GM23338 (cell line): Measurements from ENCODE around the gene KSR2. TPM values are rescaled to one million over a fixed set of nuclear protein-coding genes. Genes with fewer than 3 reads are reported as not detected.
"Not testable (repeated sequence)": the region's sequence is repeated elsewhere in the genome, so short reads cannot be mapped to it uniquely, and the experiment has no call there.

ENCODE experiments used
- ATAC-seq: fragments of 200-7000 bp; cut with Tn5 transposase; 3 replicates; pipeline ENCODE4 v1.9.1; 2020
- DNase-seq: peaks from one replicate; pipeline ENCODE4 v3.0.0-alpha.2; 2015; ENCODE audit warnings: low spot score
- H2AFZ ChIP-seq: fragments of 200-600 bp; sonication (generic); 2 replicates; pipeline ENCODE4 v1.8.0; 2016; ENCODE audit warnings: antibody characterized with exemption, mild to moderate bottlenecking, moderate library complexity
- H3F3A ChIP-seq: fragments of 200-600 bp; sonication (generic); replicated peaks from 2 replicates; pipeline ENCODE4 v1.8.0; 2017; ENCODE audit warnings: antibody characterized with exemption, mixed run types, low read depth
- H3K27ac ChIP-seq: fragments of 200-600 bp; sonication (generic); 2 replicates; pipeline ENCODE4 v1.6.1; 2016; ENCODE audit warnings: low read depth
- H3K27me3 ChIP-seq: fragments of 200-600 bp; sonication (generic); 2 replicates; pipeline ENCODE4 v1.8.0; 2016; ENCODE audit warnings: mild to moderate bottlenecking, mixed run types, moderate library complexity; ENCODE audit not compliant: insufficient read depth
- H3K36me3 ChIP-seq: fragments of 200-600 bp; sonication (generic); 2 replicates; pipeline ENCODE4 v1.8.0; 2016; ENCODE audit warnings: mild to moderate bottlenecking; ENCODE audit not compliant: insufficient read depth
- H3K4me1 ChIP-seq: fragments of 200-600 bp; sonication (generic); 2 replicates; pipeline ENCODE4 v1.8.0; 2016; ENCODE audit warnings: mild to moderate bottlenecking, moderate library complexity; ENCODE audit not compliant: insufficient read depth
- H3K4me2 ChIP-seq: fragments of 200-600 bp; sonication (generic); 2 replicates; pipeline ENCODE4 v1.7.1; 2017; ENCODE audit warnings: mixed run types
- H3K4me3 ChIP-seq: fragments of 200-600 bp; sonication (generic); 2 replicates; pipeline ENCODE4 v1.6.1; 2016; ENCODE audit warnings: mixed run types
- H3K79me2 ChIP-seq: fragments of 200-600 bp; sonication (generic); replicated peaks from 2 replicates; pipeline ENCODE4 v1.8.0; 2017; ENCODE audit warnings: mild to moderate bottlenecking; ENCODE audit not compliant: insufficient read depth
- H3K9me2 ChIP-seq: fragments of 200-600 bp; sonication (generic); 2 replicates; pipeline ENCODE4 v1.8.0; 2017; ENCODE audit not compliant: insufficient read depth
- H4K20me1 ChIP-seq: fragments of 200-600 bp; sonication (generic); replicated peaks from 2 replicates; pipeline ENCODE4 v1.8.0; 2017; ENCODE audit warnings: mild to moderate bottlenecking; ENCODE audit not compliant: insufficient read depth
- H3K27ac Mint-ChIP-seq: 2 replicates; pipeline ENCODE4 v1.8.0; 2020; ENCODE audit warnings: inconsistent platforms, mild to moderate bottlenecking, moderate library complexity, mixed read lengths
- H3K27me3 Mint-ChIP-seq: 3 replicates; pipeline ENCODE4 v1.8.0; 2022; ENCODE audit warnings: low read depth, mild to moderate bottlenecking, moderate library complexity, mixed read lengths, inconsistent platforms; ENCODE audit not compliant: insufficient read depth, poor library complexity
- H3K36me3 Mint-ChIP-seq: 3 replicates; pipeline ENCODE4 v1.8.0; 2021; ENCODE audit warnings: low read depth, mild to moderate bottlenecking, inconsistent platforms, moderate library complexity, mixed read lengths
- H3K4me1 Mint-ChIP-seq: 3 replicates; pipeline ENCODE4 v1.8.0; 2020; ENCODE audit warnings: mild to moderate bottlenecking, inconsistent platforms, mixed read lengths
- H3K4me3 Mint-ChIP-seq: 3 replicates; pipeline ENCODE4 v1.8.0; 2021; ENCODE audit warnings: moderate library complexity, mild to moderate bottlenecking, inconsistent platforms, mixed read lengths
- H3K9me3 Mint-ChIP-seq: 3 replicates; pipeline ENCODE4 v1.8.0; 2020; ENCODE audit warnings: moderate library complexity, mild to moderate bottlenecking, inconsistent platforms, mixed read lengths
- CREB1 ChIP-seq: fragments of 250-450 bp; sonication (Bioruptor Pico); IDR thresholded peaks from 2 replicates; pipeline ENCODE4 v1.5.0; 2020; ENCODE audit warnings: low read depth, mild to moderate bottlenecking, moderate library complexity
- CTCF ChIP-seq, 2 experiments: fragments of 200-600 bp in 1 of 2; sonication (generic) in 1 of 2; conservative IDR thresholded peaks; 2 replicates each; pipeline versions ENCODE4 v1.5.1 to v1.6.1; 2016 to 2017; ENCODE audit warnings: antibody characterized with exemption in 2 of 2, low read depth in 2 of 2, mild to moderate bottlenecking in 2 of 2, moderate library complexity in 1 of 2
- ETS1 ChIP-seq: IDR thresholded peaks from 2 replicates; pipeline ENCODE4 v1.6.1; 2016; ENCODE audit warnings: antibody characterized with exemption
- EZH2 ChIP-seq: fragments of 200-600 bp; sonication (generic); IDR thresholded peaks from one replicate; pipeline ENCODE4 v1.8.0; 2017; ENCODE audit warnings: antibody characterized with exemption, mild to moderate bottlenecking, low read depth; ENCODE audit not compliant: unreplicated experiment
- EZH2phosphoT487 ChIP-seq: fragments of 200-600 bp; sonication (generic); IDR thresholded peaks from one replicate; pipeline ENCODE4 v1.8.1; 2018; ENCODE audit warnings: antibody characterized with exemption; ENCODE audit not compliant: unreplicated experiment
- JUNB ChIP-seq: IDR thresholded peaks from one replicate; pipeline ENCODE4 v1.6.1; 2016; ENCODE audit warnings: antibody characterized with exemption; ENCODE audit not compliant: unreplicated experiment
- NANOG ChIP-seq: IDR thresholded peaks from 2 replicates; pipeline ENCODE4 v1.6.1; 2016; ENCODE audit warnings: antibody characterized with exemption, borderline replicate concordance
- POLR2AphosphoS5 ChIP-seq: IDR thresholded peaks from 2 replicates; pipeline ENCODE4 v1.6.1; 2016; ENCODE audit warnings: antibody characterized with exemption, low read depth
- REST ChIP-seq: IDR thresholded peaks from one replicate; pipeline ENCODE4 v1.6.1; 2018; ENCODE audit warnings: antibody characterized with exemption; ENCODE audit not compliant: unreplicated experiment
- STAT1 ChIP-seq: IDR thresholded peaks from one replicate; pipeline ENCODE4 v1.6.1; 2016; ENCODE audit warnings: antibody characterized with exemption; ENCODE audit not compliant: unreplicated experiment
- ZNF114 ChIP-seq: fragments of 250-450 bp; sonication (Bioruptor Pico); IDR thresholded peaks from 2 replicates; pipeline ENCODE4 v1.5.0; 2020; ENCODE audit warnings: mild to moderate bottlenecking, moderate library complexity
- polyA plus RNA-seq: library from polyadenylated mRNA; unstranded; fragments of >200 nt; fragmentation: Nextera tagmentation; extraction: Ambion mirVana; gene quantifications from 2 replicates; pipeline ENCODE4 v1.2.1, GENCODE V29; 2016
- total RNA-seq: library from RNA; depleted of rRNA; stranded (reverse); fragments of >200 nt; shearing (Covaris generic); gene quantifications from 2 replicates; pipeline ENCODE4 v1.2.3, GENCODE V29; 2014

KSR2 gene
- total and polyA plus RNA-seq, 2 experiments from 2014 or later = 1.1 to 2.7 TPM

DNA sequence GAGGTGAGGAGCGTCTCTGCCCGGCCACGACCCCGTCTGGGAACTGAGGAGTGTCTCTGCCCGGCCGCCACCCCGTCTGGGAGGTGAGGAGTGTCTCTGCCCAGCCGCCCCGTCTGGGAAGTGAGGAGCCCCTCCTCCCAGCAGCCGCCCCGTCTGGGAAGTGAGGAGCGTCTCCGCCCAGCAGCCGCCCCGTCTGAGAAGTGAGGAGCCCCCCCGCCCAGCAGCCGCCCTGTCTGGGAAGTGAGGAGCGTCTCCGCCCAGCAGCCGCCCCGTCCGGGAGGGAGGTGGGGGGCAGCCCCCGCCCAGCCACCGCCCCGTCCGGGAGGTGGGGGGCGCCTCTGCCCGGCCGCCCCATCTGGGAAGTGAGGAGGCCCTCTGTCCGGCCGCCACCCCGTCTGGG lies 237.7 kb downstream of the KSR2 start:
- not testable (repeated sequence) for H3K4me2 ChIP-seq, H3K79me2 ChIP-seq, H3K27me3 Mint-ChIP-seq, H3K36me3 ChIP-seq, H3F3A ChIP-seq, H3K4me1 ChIP-seq, H3K4me1 Mint-ChIP-seq, ATAC-seq, H4K20me1 ChIP-seq, H3K27ac Mint-ChIP-seq, H3K4me3 Mint-ChIP-seq, H3K27ac ChIP-seq, DNase-seq, H3K36me3 Mint-ChIP-seq, H3K4me3 ChIP-seq, H3K9me2 ChIP-seq, H3K27me3 ChIP-seq, H2AFZ ChIP-seq
- peaks cover 16% of the 10 kb centered on the region; the same call in 1 of the 3 replicates for H3K9me3 Mint-ChIP-seq

DNA sequence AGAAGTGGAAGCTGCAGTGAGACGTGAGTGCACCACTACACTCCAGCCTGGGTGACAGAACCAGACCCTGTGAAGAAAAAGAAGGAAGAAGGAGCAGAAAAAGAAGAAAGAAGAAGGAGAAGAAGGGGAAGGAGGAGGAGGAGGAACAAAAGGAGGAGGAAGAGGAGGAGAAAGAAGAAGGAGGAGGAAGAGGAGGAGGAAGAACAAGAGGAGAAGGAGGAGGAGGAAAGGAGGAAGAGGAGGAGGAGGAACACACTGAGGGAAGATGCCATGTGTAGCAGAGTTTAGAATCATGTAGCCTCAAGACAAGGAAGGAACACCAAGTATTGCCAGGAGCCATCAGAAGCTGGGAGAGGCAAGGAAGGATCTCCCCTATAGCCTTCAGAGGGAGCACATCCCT lies 241.5 kb downstream of the KSR2 start:
- no peaks in the 10 kb centered on the region for H3K79me2 ChIP-seq
- peaks cover 15% of the 10 kb centered on the region; the same call in 1 of the 3 replicates for H3K9me3 Mint-ChIP-seq
- no peaks in the 10 kb centered on the region for H3K4me1 Mint-ChIP-seq
- ATAC-seq = no peak
- H3K9me2 ChIP-seq = no peaks in the 10 kb centered on the region
- DNase-seq = no peak
- H3K4me2 ChIP-seq = no peak overlapping the region
- H3K27ac Mint-ChIP-seq = no peak overlapping the region
- no peak for TF ChIP-seq EZH2phosphoT487
- no peak overlapping the region for H3K4me3 ChIP-seq
- H3F3A ChIP-seq = no peaks in the 10 kb centered on the region
- H3K4me1 ChIP-seq = no peaks in the 10 kb centered on the region
- H3K36me3 Mint-ChIP-seq = no peaks in the 10 kb centered on the region
- no peaks in the 10 kb centered on the region for H4K20me1 ChIP-seq
- no peaks in the 10 kb centered on the region for H3K27me3 ChIP-seq
- no peak overlapping the region for H2AFZ ChIP-seq
- H3K36me3 ChIP-seq = no peaks in the 10 kb centered on the region
- no peak overlapping the region for H3K4me3 Mint-ChIP-seq
- H3K27me3 Mint-ChIP-seq = peaks cover 4% of the 10 kb centered on the region
- no peak overlapping the region for H3K27ac ChIP-seq

DNA sequence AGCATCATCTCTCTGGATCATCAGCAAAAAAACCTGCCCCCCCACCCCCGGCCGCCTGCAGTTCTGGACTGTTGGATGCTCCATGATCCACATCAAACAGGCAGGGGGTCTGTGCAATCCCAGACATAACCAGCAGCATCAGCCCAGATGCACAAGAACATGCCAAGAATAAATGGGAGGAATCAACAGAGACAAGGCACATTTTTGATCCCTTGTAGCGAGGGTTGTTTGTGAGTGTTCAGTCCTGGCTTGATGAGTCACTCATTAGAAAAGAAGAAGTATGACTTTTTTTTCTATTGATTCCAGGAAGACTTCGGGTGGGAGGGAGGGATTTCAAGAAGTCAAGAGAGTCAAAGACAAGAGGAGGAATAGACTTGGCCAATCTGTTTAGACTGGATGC lies 244.2 kb downstream of the KSR2 start:
- H3K36me3 ChIP-seq = no peaks in the 10 kb centered on the region
- Mint-ChIP-seq H3K9me3 (0 out of 3 replicates have a peak, but pooled peaks cover 1% of the 10 kb centered on the region), H3K4me1 (no peaks in the 10 kb centered on the region), H3K36me3 (no peaks in the 10 kb centered on the region), H3K4me3 (no peak overlapping the region; the same call in 2 of the 3 replicates), H3K27me3 (peaks cover 3% of the 10 kb centered on the region), H3K27ac (no peak overlapping the region; the same call in 1 of the 2 replicates)
- ATAC-seq (no peak), DNase-seq (no peak)
- no peaks in the 10 kb centered on the region for H3F3A ChIP-seq
- H3K4me2 ChIP-seq = no peak overlapping the region
- no peak overlapping the region for H2AFZ ChIP-seq
- no peaks in the 10 kb centered on the region for H3K4me1 ChIP-seq
- H3K27me3 ChIP-seq = no peaks in the 10 kb centered on the region
- no peak overlapping the region for H3K27ac ChIP-seq
- no peaks in the 10 kb centered on the region for H4K20me1 ChIP-seq
- H3K79me2 ChIP-seq = no peaks in the 10 kb centered on the region
- no peak overlapping the region for H3K4me3 ChIP-seq
- H3K9me2 ChIP-seq = 0 out of 2 replicates have a peak, but pooled peaks cover 3% of the 10 kb centered on the region
- no peak for TF ChIP-seq CTCF (conservative IDR thresholded peaks at IDR 0.05; ENCODE audit: low read depth in 2 of 2)
- no peak for TF ChIP-seq EZH2phosphoT487
- TF ChIP-seq CREB1 (CRISPR knock-in tag) = no peak
- TF ChIP-seq ZNF114 = no peak
- no peak for TF ChIP-seq JUNB
- no peak for TF ChIP-seq NANOG
- TF ChIP-seq STAT1 = no peak
- TF ChIP-seq ETS1 = no peak
- TF ChIP-seq EZH2 = no peak
- TF ChIP-seq REST = no peak
- TF ChIP-seq POLR2AphosphoS5 = no peak
